COLO668 (cell line): ENCODE measurements around the gene BRD2.

ENCODE experiments used
- DNase-seq: peaks from one replicate; lab custom pipeline; 2025; ENCODE audit not compliant: unreplicated experiment; lab: John Stamatoyannopoulos, UW

Gene BRD2

DNA sequence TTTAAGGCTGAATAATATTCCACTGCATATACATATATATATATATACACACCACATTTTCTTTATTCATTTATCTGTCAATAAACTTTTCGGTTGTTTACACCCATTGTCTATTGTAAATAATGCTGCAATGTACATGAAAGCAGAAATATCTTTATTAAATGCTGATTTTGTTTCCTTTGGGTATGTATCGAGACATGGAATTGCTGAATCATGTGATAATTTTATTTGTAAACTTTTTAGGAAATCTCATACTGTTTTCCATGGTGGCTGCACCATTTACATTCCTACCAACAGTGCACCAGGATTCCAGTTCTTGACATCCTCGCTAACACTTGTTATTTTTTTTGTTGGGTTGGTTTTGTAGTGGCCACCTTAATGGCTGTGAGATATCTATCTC lies 55.1 kb downstream of the BRD2 start:
- DNase-seq = no peak

DNA sequence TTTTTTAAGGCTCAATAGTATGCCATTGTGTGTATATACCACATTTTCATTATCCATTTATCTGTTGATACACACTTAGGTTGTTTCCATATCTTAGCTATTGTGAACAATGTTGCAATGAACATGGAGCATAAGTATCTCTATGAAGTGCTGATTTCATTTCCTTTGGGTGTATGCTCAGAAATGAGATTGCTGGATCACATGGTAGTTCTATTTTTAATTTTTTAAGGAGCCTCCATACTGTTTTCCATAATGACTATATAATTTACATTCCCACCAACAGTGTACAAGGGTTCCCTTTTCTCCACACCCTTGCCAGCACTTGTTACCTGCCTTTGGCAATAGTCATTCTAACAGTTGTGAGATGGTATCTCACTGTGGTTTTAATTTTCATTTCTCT lies 56.1 kb downstream of the BRD2 start:
- DNase-seq = no peak

DNA sequence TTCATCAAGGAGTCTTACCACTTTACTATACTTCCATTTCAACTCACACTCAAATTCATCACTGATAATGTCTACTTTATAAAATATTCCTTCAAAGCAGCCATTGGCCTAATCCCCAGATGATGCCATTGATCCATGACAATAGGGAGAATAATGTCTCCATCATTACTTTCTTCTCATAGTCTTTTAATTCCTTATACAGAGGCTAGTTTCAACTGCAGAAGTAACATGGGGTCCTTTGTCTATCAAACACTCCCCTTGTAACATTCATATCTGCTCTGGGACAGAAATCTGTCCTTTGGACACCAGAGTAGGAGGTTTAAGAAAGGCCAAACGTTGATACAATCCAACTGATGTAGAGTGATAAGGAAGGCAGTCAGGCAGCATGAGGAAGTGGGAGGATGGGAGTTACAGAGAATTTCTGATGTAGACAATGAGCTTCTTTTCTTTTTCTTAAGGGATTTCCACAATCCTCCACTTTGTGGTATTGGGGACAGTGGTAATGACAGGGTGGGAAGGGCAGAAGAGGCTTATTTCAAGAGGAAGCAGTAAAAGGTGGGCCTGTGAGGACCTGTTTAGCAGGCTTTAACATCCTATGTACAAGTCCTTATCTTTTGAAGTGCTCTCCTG lies 59.9 kb downstream of the BRD2 start:
- no peak for DNase-seq

DNA sequence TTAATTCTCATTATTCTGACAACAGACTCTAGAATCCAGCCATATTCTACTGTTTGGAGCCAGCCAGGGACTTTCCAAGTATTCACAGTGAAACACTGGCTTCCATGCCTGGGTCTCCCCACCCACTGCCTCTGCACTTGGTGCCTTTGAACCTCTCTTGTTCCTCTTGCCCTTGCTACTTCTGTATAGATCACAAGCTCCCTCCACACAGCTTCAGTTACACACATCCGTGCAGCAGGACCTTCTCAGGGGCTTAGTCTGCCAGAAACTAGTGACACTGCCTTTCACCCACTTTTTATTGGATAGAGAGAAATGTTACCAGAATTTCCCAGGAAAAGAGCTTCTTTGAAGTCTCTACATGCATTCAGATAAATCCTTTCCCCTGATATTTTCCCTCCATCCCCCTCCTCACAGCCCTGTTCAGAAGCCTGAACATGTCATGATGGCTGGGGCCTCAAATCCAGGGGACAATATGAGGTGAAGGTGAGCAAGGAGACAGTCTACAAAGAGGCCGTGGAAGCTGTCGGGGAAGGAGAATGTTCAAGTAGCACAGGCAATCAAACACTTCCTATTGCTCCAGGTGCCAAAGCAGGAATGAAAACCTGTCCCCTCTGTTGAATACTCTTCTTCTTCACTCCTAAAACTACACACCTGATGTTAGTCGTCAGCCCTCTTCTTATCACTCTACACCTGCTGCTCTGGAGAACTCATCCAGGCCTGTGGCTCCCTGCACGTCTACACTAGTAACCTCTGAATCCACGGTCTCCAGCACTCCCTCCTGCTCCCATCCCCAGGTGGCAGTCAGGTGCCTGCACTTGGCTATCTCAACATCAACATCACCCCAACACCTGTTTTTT lies 61.2 kb downstream of the BRD2 start:
- no peak for DNase-seq

DNA sequence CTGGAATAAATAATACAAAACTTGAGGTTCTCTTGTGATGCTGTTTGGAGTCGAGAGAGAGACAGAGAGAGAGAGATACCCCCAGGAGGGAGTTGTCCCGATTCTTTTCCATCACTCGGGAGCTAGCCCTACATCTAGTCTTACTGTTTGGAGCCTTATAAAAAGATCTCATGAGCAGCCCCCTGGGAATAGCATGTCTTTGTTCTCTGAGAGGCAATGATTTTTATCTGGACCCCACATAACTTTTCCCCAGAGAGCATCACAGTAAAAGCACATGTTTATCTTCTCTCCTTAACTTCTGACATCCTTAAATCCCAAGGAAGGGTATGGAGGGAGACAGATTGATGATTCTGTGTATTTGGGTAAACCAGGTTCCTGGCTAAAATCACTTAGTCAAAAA lies 61.9 kb downstream of the BRD2 start:
- DNase-seq = no peak
